ENCODE measurements around the gene MRM2. TPM values are rescaled to one million over a fixed set of nuclear protein-coding genes. Genes with fewer than 3 reads are reported as not detected.

The MRM2 gene
- total and polyA plus RNA-seq, 4 donors = 9.7 to 14.9 (median 11.8) TPM

DNA sequence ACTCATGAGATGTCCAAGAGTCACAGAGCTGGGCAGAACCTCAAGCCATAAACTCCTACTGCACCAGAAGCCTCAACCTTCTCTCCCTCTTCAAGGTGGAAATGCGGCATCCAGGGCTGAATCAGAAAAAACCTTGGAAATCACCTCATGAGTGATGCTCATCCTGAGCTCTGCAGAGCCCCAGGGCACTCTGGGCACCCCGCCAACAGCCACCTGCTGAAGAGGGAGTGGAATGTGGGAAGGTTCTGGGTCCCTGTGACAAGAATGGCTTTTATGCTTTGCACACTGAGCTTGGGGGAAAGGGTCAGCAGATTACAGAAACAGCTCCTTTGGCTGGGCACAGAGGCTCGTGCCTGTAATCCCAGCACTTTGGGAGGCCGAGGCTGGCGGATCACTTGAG, 18.8 kb upstream of the MRM2 start (continued):
- TF ChIP-seq, protein P1, sequence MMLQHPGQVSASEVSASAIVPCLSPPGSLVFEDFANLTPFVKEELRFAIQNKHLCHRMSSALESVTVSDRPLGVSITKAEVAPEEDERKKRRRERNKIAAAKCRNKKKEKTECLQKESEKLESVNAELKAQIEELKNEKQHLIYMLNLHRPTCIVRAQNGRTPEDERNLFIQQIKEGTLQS (IDR thresholded peaks at IDR 0.05) = no peak

DNA sequence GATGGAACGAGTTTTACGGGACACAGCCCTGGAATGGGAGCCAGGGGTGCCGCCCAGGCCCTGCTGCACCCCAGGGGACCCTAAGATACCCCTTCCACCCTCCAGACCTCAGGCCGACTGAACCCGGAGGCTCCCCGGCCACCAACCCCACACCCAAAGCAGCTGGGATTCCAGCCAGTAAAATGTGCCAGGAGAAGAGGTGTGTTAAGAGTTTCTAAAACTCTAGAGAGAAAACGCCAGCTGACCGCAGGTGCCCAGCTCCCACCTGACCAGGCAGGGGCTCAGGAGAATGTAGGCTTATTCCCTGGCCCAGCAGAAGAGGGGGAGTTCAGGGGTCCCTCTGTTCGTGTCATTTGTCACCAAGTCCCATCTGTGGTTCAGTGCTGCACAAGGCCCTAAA, 17.5 kb upstream of the MRM2 start:
- no peak overlapping the region for H3K4me3 ChIP-seq (ENCODE audit: low read depth in 1 of 3, low read length in 3 of 3)
- WGBS = 92% methylated on average over 9 of the region's 9 CpGs
- H3K4me1 ChIP-seq (ENCODE audit: control insufficient read depth in 4 of 4, insufficient read depth in 4 of 4, low read length in 3 of 4) = no peaks in the 10 kb centered on the region
- no peak overlapping the region for H3K9ac ChIP-seq (ENCODE audit: low read depth in 1 of 2, low read length in 2 of 2)
- DNase-seq (ENCODE audit: low spot score) = no peak
- no peak overlapping the region for H3K27ac ChIP-seq (ENCODE audit: low read depth in 1 of 2, low read length in 2 of 2)
- peaks cover 0 to 25% (median 5%) of the 10 kb centered on the region in 4 donors for H3K36me3 ChIP-seq (ENCODE audit: control insufficient read depth in 4 of 4, insufficient read depth in 3 of 4, low read depth in 1 of 4, low read length in 3 of 4)
- TF ChIP-seq TAF1 (conservative IDR thresholded peaks at IDR 0.05) (no peak), FOXA1 (IDR thresholded peaks at IDR 0.05) (no peak), EGR1 (IDR thresholded peaks at IDR 0.05; ENCODE audit: low read depth in 2 of 2) (no peak), FOXA2 (IDR thresholded peaks at IDR 0.05) (no peak), SP1 (IDR thresholded peaks at IDR 0.05) (no peak), NR2F2 (IDR thresholded peaks at IDR 0.05) (no peak), HNF4A (conservative IDR thresholded peaks at IDR 0.05) (no peak)
- TF ChIP-seq, protein P2, sequence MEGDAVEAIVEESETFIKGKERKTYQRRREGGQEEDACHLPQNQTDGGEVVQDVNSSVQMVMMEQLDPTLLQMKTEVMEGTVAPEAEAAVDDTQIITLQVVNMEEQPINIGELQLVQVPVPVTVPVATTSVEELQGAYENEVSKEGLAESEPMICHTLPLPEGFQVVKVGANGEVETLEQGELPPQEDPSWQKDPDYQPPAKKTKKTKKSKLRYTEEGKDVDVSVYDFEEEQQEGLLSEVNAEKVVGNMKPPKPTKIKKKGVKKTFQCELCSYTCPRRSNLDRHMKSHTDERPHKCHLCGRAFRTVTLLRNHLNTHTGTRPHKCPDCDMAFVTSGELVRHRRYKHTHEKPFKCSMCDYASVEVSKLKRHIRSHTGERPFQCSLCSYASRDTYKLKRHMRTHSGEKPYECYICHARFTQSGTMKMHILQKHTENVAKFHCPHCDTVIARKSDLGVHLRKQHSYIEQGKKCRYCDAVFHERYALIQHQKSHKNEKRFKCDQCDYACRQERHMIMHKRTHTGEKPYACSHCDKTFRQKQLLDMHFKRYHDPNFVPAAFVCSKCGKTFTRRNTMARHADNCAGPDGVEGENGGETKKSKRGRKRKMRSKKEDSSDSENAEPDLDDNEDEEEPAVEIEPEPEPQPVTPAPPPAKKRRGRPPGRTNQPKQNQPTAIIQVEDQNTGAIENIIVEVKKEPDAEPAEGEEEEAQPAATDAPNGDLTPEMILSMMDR (IDR thresholded peaks at IDR 0.05; ENCODE audit: low read depth, low read length, missing input control) = no peak
- TF ChIP-seq, protein P3, sequence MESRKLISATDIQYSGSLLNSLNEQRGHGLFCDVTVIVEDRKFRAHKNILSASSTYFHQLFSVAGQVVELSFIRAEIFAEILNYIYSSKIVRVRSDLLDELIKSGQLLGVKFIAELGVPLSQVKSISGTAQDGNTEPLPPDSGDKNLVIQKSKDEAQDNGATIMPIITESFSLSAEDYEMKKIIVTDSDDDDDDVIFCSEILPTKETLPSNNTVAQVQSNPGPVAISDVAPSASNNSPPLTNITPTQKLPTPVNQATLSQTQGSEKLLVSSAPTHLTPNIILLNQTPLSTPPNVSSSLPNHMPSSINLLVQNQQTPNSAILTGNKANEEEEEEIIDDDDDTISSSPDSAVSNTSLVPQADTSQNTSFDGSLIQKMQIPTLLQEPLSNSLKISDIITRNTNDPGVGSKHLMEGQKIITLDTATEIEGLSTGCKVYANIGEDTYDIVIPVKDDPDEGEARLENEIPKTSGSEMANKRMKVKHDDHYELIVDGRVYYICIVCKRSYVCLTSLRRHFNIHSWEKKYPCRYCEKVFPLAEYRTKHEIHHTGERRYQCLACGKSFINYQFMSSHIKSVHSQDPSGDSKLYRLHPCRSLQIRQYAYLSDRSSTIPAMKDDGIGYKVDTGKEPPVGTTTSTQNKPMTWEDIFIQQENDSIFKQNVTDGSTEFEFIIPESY (IDR thresholded peaks at IDR 0.05) = no peak
- TF ChIP-seq, protein P4, sequence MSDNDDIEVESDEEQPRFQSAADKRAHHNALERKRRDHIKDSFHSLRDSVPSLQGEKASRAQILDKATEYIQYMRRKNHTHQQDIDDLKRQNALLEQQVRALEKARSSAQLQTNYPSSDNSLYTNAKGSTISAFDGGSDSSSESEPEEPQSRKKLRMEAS (IDR thresholded peaks at IDR 0.05) = no peak
- H3K9me3 ChIP-seq (ENCODE audit: control insufficient read depth in 4 of 4, low read length in 3 of 4) = no peaks in the 10 kb centered on the region
- H3K27me3 ChIP-seq (ENCODE audit: control insufficient read depth in 4 of 4, insufficient read depth in 4 of 4, low read length in 3 of 4) = no peaks in the 10 kb centered on the region

DNA sequence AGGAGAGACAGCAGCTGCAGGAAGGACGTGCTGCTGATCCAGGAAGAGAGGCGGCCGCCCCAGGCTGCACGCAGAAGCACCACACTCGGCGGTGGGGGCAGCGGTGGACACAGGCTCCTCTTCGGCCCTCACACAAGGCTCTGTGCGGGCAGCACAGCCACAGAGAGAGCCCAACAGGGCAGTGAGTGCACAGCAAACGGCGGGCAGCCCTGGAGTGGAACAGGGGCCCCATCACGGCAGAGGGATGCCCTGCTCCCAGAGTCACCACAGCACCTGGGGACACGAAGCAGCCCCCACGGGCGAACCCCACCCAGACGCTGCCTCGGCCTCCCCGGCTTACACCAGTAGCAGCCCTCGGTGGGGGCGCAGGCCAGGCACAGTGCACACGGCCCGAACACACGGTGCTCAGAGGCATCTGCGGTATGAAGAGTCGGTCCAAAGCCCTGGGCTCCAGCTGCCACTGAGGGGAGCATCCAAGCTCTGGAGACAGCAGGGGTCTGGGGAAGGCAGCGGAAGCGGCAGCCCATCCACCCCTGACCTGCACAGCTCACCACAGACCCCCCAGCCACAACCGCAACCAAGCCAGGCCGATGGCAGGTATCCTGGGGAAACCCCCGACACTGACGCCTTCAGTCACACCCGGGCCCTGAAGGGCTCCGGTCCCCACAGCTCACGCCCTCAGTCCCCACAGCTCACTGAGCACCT, 16.8 kb upstream of the MRM2 start:
- no peaks in the 10 kb centered on the region for H3K9me3 ChIP-seq (ENCODE audit: control insufficient read depth in 4 of 4, low read length in 3 of 4)
- peaks cover 0 to 23% (median 3%) of the 10 kb centered on the region in 4 donors for H3K36me3 ChIP-seq (ENCODE audit: control insufficient read depth in 4 of 4, insufficient read depth in 3 of 4, low read depth in 1 of 4, low read length in 3 of 4)
- no peak overlapping the region for H3K4me3 ChIP-seq (ENCODE audit: low read depth in 1 of 3, low read length in 3 of 3)
- no peak overlapping the region for H3K9ac ChIP-seq (ENCODE audit: low read depth in 1 of 2, low read length in 2 of 2)
- 96% methylated on average over 34 of the region's 34 CpGs for WGBS
- TF ChIP-seq, protein P1 (IDR thresholded peaks at IDR 0.05) = no peak
- no peak for TF ChIP-seq YY1 (IDR thresholded peaks at IDR 0.05)
- no peak for TF ChIP-seq RAD21 (IDR thresholded peaks at IDR 0.05)
- TF ChIP-seq TAF1 (conservative IDR thresholded peaks at IDR 0.05) = no peak
- TF ChIP-seq, protein P2 (IDR thresholded peaks at IDR 0.05; ENCODE audit: low read depth, low read length, missing input control) = no peak
- TF ChIP-seq HNF4A (conservative IDR thresholded peaks at IDR 0.05) = no peak
- no peak for TF ChIP-seq RXRA (IDR thresholded peaks at IDR 0.05)
- TF ChIP-seq, protein P3 (IDR thresholded peaks at IDR 0.05) = no peak
- TF ChIP-seq SP1 (IDR thresholded peaks at IDR 0.05) = no peak
- TF ChIP-seq, protein P5, sequence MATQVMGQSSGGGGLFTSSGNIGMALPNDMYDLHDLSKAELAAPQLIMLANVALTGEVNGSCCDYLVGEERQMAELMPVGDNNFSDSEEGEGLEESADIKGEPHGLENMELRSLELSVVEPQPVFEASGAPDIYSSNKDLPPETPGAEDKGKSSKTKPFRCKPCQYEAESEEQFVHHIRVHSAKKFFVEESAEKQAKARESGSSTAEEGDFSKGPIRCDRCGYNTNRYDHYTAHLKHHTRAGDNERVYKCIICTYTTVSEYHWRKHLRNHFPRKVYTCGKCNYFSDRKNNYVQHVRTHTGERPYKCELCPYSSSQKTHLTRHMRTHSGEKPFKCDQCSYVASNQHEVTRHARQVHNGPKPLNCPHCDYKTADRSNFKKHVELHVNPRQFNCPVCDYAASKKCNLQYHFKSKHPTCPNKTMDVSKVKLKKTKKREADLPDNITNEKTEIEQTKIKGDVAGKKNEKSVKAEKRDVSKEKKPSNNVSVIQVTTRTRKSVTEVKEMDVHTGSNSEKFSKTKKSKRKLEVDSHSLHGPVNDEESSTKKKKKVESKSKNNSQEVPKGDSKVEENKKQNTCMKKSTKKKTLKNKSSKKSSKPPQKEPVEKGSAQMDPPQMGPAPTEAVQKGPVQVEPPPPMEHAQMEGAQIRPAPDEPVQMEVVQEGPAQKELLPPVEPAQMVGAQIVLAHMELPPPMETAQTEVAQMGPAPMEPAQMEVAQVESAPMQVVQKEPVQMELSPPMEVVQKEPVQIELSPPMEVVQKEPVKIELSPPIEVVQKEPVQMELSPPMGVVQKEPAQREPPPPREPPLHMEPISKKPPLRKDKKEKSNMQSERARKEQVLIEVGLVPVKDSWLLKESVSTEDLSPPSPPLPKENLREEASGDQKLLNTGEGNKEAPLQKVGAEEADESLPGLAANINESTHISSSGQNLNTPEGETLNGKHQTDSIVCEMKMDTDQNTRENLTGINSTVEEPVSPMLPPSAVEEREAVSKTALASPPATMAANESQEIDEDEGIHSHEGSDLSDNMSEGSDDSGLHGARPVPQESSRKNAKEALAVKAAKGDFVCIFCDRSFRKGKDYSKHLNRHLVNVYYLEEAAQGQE (IDR thresholded peaks at IDR 0.05) = no peak
- no peak for TF ChIP-seq FOXA2 (IDR thresholded peaks at IDR 0.05)
- H3K27ac ChIP-seq (ENCODE audit: low read depth in 1 of 2, low read length in 2 of 2) = no peak overlapping the region
- H3K27me3 ChIP-seq (ENCODE audit: control insufficient read depth in 4 of 4, insufficient read depth in 4 of 4, low read length in 3 of 4) = no peaks in the 10 kb centered on the region
- no peak for DNase-seq (ENCODE audit: low spot score)
- no peaks in the 10 kb centered on the region for H3K4me1 ChIP-seq (ENCODE audit: control insufficient read depth in 4 of 4, insufficient read depth in 4 of 4, low read length in 3 of 4)
